HL-60/S4 (cell line): ENCODE measurements around the gene OR5H14.
"Not testable (repeated sequence)": the region's sequence is repeated elsewhere in the genome, so short reads cannot be mapped to it uniquely, and the experiment has no call there.

Experiments
- in situ Hi-C: fragments of 300-500 bp; cut with MboI; formaldehyde crosslinking; loops from 2 replicates; pipeline ENCODE4 v1.14.3; 2022; ENCODE audit warnings: low sequenced_read_pairs

OR5H14 gene

DNA sequence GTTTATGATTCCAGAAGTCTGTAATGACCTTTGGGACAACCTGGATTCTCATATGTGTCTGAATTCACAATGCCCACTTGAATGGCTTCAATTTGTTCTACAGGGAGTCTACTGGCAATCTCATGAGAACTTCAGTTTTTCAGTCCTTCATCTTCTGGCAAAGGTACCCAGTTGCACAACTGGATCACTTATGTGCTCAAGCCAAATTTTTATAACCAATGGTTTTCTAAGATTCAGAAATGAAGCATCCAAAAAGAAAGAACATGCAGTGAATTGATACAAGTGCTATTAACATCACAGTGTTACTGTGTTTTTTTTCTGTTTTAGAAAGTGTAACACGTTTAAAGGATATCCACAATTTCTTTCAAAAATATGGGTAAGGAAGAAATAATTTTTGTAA is at the start of gene OR5H14:
OR5H14 (plus strand) TSS at position 301 of the 400 bp plus-strand sequence. CDS start 1,907 bp downstream, outside the sequence.
- in situ Hi-C loops, result no loop called here

DNA sequence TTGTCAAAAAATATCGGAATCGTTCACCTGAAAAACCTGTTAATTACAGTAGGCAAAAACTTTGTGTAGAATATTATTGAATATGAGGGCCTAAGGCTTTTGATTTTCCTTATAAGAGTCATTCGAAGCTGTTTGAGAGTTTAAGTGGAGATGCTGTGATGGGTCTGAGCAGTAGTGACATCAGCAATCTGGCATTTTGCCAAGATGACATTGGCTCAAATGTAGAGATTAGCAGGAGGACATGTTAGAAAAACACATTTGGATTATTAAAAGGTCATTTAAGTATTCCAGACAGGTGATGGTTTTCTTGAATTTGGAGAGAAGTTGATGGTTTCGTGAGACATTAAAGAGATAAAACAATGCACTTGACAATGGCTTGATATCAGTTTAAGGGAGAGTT is 47.4 kb upstream of the OR5H14 start:
- in situ Hi-C loops, result no loop called here

DNA sequence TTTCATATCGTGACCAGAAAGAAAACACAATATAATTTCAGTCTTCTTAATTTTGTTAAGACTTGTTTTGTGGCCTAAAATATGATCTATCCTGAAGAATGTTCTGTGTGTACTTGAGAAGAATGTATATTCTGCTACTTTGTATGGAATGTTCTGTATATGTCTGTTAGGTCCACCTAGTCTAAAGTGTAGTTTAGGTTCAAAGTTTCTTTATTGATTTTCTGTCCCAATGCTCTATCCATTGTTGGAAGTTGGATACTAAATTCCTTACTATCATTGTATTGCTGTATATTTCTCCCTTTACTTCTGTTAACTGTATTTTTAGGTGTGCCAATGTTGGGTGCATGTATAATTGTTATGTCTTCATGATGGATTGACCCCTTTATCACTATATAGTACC is 39.1 kb upstream of the OR5H14 start:
- in situ Hi-C loops, result no loop called here

DNA sequence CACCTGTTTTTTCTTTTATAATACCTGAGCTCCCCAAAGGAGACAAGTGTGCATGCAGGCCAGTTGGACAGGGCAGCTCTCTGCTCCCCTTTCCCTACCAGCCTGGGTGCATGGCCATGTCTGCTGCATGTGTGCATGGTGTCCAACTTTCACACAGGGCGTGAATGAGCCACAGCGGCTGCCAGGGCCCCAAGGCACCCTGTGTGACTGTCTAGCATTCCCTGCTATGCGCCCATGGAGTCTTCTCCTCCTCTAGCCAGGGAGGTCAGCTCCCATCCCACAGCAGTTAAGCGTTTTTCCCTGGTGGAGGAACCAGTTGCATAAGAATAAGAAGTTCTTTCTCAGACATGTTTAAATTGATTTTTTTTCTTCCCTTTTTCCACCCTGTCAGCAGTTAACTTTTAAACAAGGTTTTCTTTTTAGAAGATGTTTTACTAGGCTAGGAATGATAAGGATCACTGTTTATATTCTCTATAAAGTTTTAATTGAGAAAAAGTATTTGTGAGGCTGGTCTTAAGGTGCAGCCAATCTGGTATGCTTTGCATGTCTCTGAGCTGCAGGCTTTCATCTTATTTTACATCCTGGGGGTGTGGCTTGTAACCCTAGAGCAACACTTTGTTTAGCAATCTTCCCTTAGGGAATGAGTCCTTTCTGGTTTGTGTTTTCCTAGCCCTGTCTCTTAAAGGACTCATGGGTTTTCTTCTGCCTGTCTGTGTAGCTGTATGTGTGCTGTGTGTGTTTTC is 37.3 kb upstream of the OR5H14 start:
- in situ Hi-C loops, result no loop called here

DNA sequence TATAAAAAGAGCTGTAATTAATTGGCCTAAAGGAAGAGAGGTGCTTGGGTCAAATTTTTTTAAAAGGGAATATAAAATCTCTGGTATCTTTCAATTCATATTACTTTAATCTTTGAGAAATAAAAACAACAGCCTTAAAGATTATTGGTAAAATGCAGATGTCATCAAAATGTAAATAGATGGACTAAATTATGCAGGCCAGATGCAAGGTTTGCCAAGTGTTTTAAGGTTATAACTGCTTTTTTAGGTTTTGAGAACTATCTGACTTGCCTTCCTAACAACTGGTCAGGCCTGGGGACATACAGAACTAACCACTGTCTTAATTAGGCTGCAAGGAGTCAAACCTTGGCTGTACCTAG is 36.8 kb upstream of the OR5H14 start:
- in situ Hi-C loops, result no loop called here

DNA sequence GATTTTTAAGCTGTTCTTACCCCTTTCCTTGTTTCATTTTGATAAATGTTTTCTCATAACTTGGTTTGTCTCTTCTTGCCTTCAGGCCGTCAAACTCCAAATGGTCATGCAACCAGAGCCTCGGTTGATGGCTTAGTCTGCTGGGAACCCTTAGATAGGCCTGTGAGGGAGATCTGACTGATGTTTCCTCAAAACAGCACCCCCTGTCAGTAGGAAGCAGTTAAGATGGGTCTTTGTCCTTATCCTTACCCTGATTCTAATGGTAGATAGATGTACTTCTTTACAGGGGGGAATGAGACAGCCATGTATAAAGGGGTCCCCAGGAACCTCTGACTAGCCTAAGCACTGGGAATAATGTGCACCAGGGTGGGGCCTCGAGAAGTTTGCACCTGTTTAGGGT is 33.0 kb upstream of the OR5H14 start:
- in situ Hi-C loops, result no loop called here

DNA sequence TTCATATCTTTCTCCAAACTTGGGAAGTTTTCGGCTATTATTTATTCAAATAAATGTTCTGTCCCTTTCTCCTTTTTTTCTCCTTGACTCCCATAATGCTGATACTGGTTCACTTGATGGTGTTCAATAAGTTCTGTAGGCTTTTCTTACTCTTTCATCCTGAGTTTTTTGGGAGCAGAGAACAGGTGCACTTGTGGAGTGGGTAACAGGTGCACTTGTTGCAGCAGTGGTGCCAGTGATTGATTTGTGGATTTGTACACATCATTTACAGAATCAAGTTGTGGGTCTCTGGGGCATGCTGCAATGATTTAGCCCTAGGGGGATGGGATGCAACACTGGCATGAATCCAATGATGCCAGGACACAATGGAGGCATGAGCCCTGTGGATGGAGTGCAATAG is 31.6 kb upstream of the OR5H14 start:
- in situ Hi-C loops, result no loop called here

DNA sequence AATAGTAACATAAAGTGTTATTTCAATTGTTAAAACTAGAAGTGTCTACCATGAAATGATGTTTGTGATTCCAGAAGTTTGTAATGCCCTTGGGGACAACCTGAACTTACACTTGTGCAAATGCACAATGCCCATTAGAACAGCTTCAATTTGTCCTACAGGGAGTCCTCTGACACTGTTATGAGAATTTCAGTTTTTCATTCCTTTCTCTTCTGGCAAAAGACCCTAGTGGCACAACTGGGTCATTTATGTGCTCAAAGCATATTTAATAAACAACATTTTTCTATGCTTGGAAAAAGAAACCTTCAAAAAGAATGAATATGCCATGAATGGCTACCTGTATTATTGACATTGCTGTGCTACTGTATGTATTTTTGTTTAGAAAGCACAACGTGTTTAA is 16.9 kb upstream of the OR5H14 start, which contains the start of gene OR5H1:
OR5H1 (plus strand) TSS at position 301 of the 400 bp plus-strand sequence. CDS start 1,977 bp downstream, outside the sequence.
- in situ Hi-C loops, result no loop called here

DNA sequence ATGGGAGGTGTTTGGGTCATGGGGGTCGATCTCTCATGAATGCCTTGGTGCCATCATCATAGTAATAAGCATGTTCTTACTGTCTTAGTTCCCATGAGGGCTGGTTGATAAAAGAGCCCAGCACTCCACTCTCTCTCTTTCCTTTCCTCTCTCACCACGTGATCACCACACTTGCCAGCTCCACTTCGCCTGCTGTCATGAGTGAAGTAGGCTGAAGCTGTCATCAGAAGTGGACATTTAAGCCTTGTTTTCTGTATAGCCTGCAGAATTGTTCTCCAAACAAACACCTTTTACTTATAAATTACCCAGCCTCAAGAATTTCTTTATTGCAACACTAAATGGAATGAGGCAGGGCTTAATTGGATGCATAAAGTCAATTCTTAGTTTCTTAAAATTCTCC is 10.6 kb upstream of the OR5H14 start:
- in situ Hi-C loops, result no loop called here

DNA sequence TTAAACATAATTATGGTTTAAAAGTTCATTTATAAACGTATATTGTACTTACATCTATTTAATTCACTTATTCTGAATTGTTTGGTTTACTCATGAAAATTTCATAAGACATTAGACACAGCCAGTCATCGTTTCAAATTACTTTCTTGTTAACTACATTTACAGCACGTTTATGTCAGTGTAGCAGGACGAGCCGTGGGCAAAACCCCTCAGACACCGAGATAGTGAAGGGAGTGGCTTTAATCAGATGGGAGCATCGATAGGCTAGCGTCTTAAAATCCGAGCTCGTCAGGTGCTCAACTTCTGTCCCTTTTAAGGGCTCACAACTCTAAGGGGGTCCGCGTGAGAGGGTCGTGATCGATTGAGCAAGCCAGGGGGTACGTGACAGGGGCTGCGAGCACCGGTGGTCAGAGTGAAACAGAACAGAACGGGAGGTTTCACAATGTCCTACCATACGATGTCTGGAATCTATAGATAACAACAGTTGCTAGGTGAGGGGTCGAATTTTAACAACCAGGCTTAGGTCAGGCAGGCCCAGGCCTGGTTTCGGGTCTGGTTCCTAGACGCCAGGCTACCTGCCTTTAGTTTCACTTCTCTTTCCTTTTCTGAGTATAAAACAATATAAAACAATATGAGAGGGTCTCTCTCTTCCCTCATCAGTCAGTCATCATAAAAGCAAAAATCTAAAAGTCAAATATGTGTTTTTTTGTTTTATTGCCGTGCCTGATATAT is 9.3 kb upstream of the OR5H14 start:
- in situ Hi-C loops, result not testable (repeated sequence)

DNA sequence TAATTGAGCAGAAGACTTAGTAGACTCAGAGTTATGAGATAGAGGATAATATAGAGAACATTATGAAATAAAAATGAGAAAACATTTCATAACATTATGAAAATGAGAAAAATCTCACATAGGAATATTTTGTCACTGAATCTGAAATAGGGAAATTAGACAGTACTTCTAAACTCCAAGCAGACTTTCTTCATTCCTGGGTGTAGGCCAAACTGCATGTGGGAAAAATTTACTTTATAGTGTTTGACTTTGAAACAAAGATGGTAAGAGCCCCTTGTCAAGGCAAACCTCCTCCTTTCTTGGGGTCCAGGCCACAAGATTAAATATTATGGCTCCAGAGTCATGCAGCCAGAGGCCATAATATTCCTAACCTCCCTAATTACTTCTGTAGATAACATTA is 6.7 kb upstream of the OR5H14 start:
- in situ Hi-C loops, result no loop called here

DNA sequence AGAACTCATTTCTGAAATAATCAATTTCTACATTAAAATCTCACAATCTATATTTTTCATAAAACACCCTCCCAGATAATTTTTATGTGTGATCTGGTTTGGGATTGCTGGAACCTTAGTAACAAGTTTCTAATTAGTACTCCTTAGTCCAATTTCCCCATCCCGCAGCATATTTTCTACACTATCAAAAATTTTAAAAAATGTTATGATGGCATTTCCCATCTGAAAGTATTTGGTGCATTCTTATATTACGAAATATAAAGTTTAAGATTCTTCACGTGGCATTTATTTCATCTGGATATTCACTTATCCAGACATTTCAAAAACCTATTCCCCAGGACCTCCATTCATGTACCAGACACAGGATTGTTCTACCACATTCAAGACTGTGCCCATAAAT is 1.5 kb downstream of the OR5H14 start:
- in situ Hi-C loops, result no loop called here

DNA sequence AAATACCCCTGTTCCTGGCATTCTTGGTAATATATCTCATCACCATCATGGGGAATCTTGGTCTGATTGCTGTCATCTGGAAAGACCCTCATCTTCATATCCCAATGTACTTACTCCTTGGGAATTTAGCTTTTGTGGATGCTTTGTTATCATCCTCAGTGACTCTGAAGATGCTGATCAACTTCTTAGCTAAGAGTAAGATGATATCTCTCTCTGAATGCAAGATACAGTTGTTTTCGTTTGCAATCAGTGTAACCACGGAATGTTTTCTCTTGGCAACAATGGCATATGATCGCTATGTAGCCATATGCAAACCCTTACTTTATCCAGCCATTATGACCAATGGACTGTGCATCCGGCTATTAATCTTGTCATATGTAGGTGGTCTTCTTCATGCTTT is 2.2 kb downstream of the OR5H14 start:
- in situ Hi-C loops, result not testable (repeated sequence)

DNA sequence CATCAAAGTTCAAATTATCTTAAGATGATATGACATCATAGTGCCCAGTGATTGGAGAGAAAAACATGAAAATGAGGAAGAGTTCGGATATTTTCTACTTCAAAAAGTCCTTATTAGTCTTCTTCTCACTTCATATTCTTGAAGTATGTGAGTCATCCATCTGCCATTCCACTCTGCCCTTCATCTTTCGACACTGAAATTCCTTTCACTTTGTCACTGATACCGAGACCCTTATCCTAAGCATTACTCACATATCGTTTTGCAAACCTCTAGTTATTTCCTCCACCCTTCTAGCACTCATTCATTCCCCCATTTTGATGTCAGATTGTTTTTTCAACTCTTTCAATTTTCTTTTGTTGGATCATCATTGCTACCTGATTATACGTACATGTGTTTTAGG is 4.0 kb downstream of the OR5H14 start:
- in situ Hi-C loops, result no loop called here

DNA sequence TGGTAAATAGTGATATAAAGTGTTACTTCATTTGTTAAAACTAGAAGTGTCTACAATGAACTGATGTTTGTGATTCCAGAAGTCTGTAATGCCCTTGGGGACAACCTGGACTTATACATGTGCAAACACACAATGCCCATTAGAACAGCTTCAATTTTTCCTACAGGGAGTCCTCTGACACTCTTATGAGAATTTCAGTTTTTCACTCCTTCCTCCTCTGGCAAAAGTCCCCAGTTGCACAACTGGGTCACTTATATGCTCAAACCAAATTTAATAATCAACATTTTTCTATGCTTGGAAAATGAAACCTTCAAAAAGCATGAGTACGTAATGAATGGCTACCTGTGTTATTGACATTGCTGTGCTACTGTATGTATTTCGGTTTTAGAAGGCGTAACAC is 19.1 kb downstream of the OR5H14 start, which contains the start of gene OR5H15:
OR5H15 (plus strand) TSS at position 301 of the 400 bp plus-strand sequence. CDS start 2,004 bp downstream, outside the sequence.
- in situ Hi-C loops, result no loop called here

DNA sequence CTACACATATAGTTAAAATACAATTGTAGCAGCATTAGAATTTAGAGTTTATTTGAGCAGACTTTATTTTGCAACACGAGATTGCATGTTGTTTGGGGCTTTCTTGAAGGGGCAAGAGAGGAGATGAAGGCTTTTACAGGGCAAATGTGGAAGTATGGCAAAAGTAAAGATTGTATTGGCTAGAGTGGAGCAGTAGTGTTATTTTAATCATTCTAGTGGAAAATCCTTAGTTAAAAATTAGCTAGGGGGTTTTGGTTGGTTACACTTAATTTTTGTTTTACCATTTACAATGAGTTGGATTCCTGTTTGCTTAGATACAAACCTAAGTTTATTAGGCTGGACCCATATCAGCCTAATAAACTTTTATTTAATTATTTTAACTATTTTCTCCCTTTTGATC is 23.8 kb downstream of the OR5H14 start:
- in situ Hi-C loops, result no loop called here

DNA sequence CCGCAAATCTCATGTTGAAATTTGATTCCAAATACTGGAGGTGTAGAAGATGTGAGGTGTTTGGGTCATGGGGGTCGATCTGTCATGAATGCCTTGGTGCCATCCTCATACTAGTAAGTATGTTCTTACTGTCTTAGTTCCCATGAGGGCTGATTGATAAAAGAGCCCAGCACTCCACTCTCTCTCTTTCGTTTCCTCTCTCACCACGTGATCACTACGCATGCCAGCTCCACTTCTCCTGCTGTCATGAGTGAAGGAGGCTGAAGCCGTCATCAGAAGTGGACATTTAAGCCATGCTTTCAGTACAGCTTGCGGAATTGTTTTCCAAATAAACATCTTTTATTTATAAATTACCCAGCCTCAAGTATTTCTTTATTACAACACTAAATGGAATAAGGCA is 25.3 kb downstream of the OR5H14 start:
- in situ Hi-C loops, result no loop called here

DNA sequence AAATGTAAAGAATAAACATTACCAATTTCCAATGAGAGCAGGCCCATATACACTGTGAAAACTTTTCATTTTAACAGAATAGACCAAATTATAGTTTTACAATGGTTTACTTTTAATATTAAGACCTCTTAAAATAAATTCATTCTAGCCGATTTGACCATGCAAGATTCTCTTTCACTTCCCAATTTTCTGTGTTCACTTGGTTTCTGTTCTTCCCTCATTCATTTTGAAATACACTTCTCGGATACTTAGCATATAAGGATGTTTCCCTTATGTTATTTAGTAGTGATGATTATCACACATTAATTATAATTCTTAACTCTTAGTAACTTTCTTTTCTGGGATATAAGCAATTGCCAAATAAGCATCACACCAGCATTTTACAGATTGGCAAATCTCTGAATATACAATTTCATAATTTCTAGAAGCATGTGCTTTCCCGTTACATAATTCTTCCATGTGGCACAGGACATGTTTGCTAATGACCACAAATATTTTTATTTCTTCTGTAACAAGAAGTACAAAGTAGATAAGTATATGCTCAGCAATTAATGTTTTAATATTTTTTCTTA is 33.1 kb downstream of the OR5H14 start:
- in situ Hi-C loops, result no loop called here

DNA sequence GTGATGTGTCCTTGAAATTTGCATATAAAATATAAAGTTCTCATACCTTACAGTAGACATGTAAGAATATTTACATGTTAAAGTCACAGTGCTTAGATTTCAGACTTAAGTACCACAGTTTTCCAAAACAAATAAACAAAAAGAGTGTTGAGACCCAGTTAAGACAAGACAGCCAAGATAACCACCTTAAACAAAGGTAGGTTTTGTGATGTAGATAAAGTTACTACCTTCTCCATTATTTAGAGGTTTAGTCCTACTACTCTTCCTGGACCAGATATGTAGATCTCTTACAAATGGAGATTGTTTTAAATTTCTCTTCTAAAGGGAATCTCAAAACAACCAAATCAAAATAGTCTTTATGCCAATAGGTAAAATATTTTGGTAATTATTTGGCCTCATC is 34.9 kb downstream of the OR5H14 start:
- in situ Hi-C loops, result no loop called here

DNA sequence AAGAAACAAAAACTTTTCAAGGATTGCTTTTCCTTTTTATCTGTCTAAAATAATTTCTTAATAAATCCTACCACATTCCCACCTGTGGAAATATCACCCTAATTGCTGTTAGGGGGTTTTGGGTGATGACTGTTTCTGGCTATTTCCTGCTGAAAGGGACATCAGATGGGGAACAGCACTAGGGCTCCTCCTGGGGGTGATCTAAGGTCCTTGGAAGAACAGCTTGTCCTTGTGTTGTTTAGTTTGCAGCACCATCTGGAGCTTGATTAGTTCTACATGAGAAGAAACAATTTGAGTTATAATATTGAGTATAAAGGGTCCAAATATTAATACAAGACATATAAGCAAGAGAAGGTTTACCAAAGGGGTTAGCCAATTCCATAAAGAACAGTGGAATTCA is 37.9 kb downstream of the OR5H14 start:
- in situ Hi-C loops, result no loop called here

DNA sequence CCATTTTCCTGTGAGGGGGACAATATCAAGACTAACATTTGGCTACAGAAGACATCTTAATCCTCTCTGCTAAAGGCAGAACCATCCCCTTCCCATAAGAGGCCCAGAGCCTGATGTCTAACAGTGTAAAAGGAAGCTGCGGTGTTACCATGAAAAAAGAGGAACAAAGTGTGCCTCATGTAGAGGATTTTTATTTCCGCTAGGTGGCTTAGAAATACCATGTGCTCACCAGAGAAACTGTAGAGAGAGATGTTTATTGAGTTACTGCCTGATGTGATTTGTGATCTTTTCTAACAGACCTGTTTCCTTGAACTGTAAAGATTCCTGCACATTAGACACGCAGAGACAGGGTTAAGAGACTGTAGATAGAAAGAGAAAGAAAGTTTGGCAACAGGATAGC is 41.3 kb downstream of the OR5H14 start:
- in situ Hi-C loops, result no loop called here

DNA sequence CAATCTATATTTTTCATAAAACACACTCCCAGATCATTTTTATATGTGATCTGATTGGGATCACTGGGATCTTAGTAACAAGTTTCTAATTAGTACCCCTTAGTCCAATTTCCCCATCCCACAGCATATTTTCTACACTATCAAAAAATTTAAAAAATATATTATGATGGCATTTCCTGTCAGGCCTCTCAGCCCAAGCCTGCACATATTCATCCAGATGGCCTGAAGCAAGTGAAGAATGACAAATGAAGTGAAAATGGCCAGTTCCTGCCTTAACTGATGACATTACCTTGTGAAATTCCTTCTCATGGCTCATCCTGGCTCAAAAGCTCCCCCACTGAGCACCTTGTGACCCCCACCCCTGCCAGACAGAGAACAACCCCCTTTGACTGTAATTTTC is 43.6 kb downstream of the OR5H14 start:
- in situ Hi-C loops, result not testable (repeated sequence)
